Nephron progenitor cell (in vitro differentiated cells): ENCODE results near the gene PPP1R14B.
A peak's percentile ranks its signal among the peaks of the same experiment; 100 is the strongest.

ENCODE experiments used
- DNase-seq: peaks from one replicate; pipeline ENCODE4 v3.0.0; 2021
- H3K27ac Mint-ChIP-seq: 2 replicates; pipeline ENCODE4 v1.8.0; 2021; ENCODE audit warnings: mild to moderate bottlenecking, moderate library complexity, mixed read lengths
- H3K27me3 Mint-ChIP-seq: 2 replicates; pipeline ENCODE4 v1.8.0; 2021; ENCODE audit warnings: mild to moderate bottlenecking, low read depth, mixed read lengths; ENCODE audit not compliant: poor library complexity
- H3K36me3 Mint-ChIP-seq: 2 replicates; pipeline ENCODE4 v1.8.0; 2021; ENCODE audit warnings: low read depth, mixed read lengths
- H3K4me1 Mint-ChIP-seq: 2 replicates; pipeline ENCODE4 v1.8.0; 2021; ENCODE audit warnings: mixed read lengths
- H3K4me3 Mint-ChIP-seq: 2 replicates; pipeline ENCODE4 v1.8.0; 2021; ENCODE audit warnings: mild to moderate bottlenecking, moderate library complexity, mixed read lengths
- H3K9me3 Mint-ChIP-seq: 2 replicates; pipeline ENCODE4 v1.8.0; 2021; ENCODE audit warnings: mild to moderate bottlenecking, moderate library complexity, mixed read lengths
- CTCF ChIP-seq: fragments of 200-600 bp; sonication (generic); IDR thresholded peaks from 2 replicates; pipeline ENCODE4 v1.5.0; 2021; ENCODE audit warnings: antibody characterized with exemption

PPP1R14B gene

GRCh38 chr11:64258356-64258755 lies 11.6 kb upstream of the PPP1R14B start:
- TF ChIP-seq CTCF: no peak
- peaks cover 21% of the 10 kb centered on the region for H3K36me3 Mint-ChIP-seq
- no peak overlapping the region for H3K4me3 Mint-ChIP-seq
- no peak overlapping the region for H3K27ac Mint-ChIP-seq
- DNase-seq: no peak
- peaks cover 2% of the 10 kb centered on the region for H3K27me3 Mint-ChIP-seq
- peaks cover 26% of the 10 kb centered on the region for H3K4me1 Mint-ChIP-seq
- H3K9me3 Mint-ChIP-seq: no peaks in the 10 kb centered on the region

GRCh38 chr11:64256300-64256699 lies 9.6 kb upstream of the PPP1R14B start:
- Mint-ChIP-seq H3K36me3 (peaks cover 17% of the 10 kb centered on the region), H3K9me3 (no peaks in the 10 kb centered on the region), H3K27me3 (peaks cover 2% of the 10 kb centered on the region), H3K27ac (no peak overlapping the region), H3K4me3 (no peak overlapping the region), H3K4me1 (peaks cover 31% of the 10 kb centered on the region)
- no peak for TF ChIP-seq CTCF
- DNase-seq: no peak

GRCh38 chr11:64255135-64256128 lies 8.7 kb upstream of the PPP1R14B start:
- Mint-ChIP-seq H3K4me3 (no peak overlapping the region), H3K36me3 (peaks cover 17% of the 10 kb centered on the region), H3K27me3 (peaks cover 2% of the 10 kb centered on the region), H3K4me1 (peaks cover 31% of the 10 kb centered on the region), H3K9me3 (no peaks in the 10 kb centered on the region), H3K27ac (no peak overlapping the region)
- DNase-seq: no peak
- no peak for TF ChIP-seq CTCF

- Mint-ChIP-seq H3K9me3 (no peaks in the 10 kb centered on the region), H3K27me3 (no peaks in the 10 kb centered on the region), H3K36me3 (peaks cover 7% of the 10 kb centered on the region), H3K4me3 (no peak overlapping the region), H3K27ac (no peak overlapping the region), H3K4me1 (peaks cover 34% of the 10 kb centered on the region)
- no peak for TF ChIP-seq CTCF
- DNase-seq: no peak
Measured at GRCh38 chr11:64254326-64254725, 7.6 kb upstream of the PPP1R14B start.

GRCh38 chr11:64253481-64253880 lies 6.7 kb upstream of the PPP1R14B start:
- Mint-ChIP-seq H3K36me3 (peaks cover 5% of the 10 kb centered on the region), H3K4me3 (peak overlapping the region; percentile 28), H3K27me3 (no peaks in the 10 kb centered on the region), H3K4me1 (peaks cover 40% of the 10 kb centered on the region), H3K27ac (no peak overlapping the region), H3K9me3 (no peaks in the 10 kb centered on the region)
- no peak for TF ChIP-seq CTCF
- no peak for DNase-seq

- no peaks in the 10 kb centered on the region for H3K9me3 Mint-ChIP-seq
- no peak for TF ChIP-seq CTCF
- peaks cover 44% of the 10 kb centered on the region for H3K4me1 Mint-ChIP-seq
- H3K4me3 Mint-ChIP-seq: peak overlapping the region; percentile 28
- peaks cover 2% of the 10 kb centered on the region for H3K27me3 Mint-ChIP-seq
- H3K27ac Mint-ChIP-seq: no peak overlapping the region
- peaks cover 5% of the 10 kb centered on the region for H3K36me3 Mint-ChIP-seq
- DNase-seq: no peak
Measured at GRCh38 chr11:64253043-64253442, 6.3 kb upstream of the PPP1R14B start.
